Activated CD4-positive, alpha-beta T cell treated with anti-CD3 and anti-CD28 coated beads, Interleukin-2, amount 50 U/mL, for 4 hours (primary cell): ENCODE measurements around the gene MGAT5.
"Not testable (repeated sequence)": the region's sequence is repeated elsewhere in the genome, so short reads cannot be mapped to it uniquely, and the experiment has no call there.

Experiments
- DNase-seq, 2 experiments: peaks; one replicate each; pipeline ENCODE4 v3.0.0-alpha.2; 2020

MGAT5 gene

GRCh38 chr2:134281815-134282419 lies 28.0 kb downstream of the MGAT5 start:
- no peak for DNase-seq

GRCh38 chr2:134282629-134283400 lies 28.9 kb downstream of the MGAT5 start:
- DNase-seq: no peak

DNA sequence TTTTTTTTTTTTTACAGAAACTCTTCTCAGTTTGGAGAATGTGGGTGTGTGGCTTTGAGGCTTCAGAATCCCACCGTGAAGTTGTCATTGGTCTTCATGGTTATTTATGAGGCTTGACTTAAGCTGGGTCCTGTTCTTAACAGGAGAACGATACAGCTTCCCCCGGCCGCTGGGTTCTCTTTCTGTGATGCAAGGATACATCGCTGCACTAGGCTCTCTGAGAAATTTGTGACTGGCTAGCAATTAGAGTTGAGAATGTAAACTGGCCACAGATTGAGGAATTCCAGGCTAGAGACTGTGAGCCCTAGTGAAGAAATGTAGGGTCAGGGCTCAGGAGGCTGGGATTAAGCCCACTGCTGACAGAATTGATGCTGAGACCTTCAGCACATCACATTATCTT lies 29.8 kb downstream of the MGAT5 start:
- no peak for DNase-seq

GRCh38 chr2:134284119-134284670 lies 30.3 kb downstream of the MGAT5 start:
- DNase-seq: no peak

DNA sequence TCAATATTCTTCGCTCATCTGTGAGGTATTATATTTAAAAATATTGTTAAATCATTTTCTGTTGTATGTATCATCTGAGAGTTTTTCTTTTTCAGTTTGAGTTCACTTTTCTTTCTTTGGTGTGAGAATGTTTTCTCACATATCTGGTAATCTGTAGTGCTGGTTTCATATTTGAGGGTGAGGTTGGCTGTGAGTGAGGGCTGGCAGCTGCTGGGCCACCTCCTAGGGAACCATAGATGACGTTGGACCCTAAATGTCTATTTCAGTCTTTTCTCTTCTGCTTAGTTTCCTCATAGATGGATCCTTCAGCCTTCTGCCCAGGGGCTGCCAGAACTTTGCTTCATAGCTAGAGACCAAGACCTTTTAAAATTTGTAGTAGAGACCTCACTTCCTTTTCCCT lies 33.5 kb downstream of the MGAT5 start:
- no peak for DNase-seq

DNA sequence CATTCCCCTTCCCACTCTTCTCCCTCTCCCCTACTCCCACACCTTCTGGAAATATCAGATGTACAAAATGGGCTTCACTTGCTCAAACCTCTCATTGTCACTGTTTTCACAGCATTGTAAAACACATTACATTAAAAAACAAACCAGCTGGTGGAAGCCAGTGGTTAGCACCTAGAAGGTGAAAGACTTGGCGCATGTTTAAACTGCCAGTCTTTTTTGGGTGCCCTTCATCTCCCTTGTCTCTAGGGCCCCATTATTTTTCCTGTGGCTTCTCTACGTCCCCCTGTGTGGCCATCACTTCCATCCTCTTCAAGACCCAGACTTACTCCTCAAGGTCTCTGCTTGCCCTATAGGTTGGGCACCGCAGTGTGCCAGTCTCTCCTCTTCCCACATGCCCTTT lies 34.9 kb downstream of the MGAT5 start:
- no peak for DNase-seq

DNA sequence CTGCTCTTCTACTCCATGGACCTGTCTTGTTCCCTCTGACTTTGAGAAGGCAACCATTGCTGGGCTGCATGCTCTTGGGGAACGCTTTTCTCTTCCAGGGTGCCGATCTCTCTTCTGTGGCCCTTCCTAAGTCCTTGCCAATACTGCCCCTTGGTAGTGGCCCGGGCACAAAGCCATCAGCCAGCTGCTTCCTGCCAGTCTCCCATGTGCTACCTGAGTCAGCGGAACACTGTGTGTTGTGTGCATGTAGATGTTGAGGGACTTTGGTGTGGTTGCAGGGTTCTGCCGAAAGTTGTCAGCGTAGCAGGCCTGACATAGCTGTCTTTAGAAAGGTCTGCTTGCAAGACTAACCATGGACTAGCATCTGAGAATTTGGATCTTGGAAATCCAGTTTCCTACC lies 35.4 kb downstream of the MGAT5 start:
- DNase-seq: peak; percentile 22 to 23

GRCh38 chr2:134290358-134290757 lies 36.5 kb downstream of the MGAT5 start:
- no peak for DNase-seq

- no peak for DNase-seq
These were observed 38.6 kb downstream of the MGAT5 start for GRCh38 chr2:134292514-134292913.

- DNase-seq: no peak
These were observed 40.1 kb downstream of the MGAT5 start for GRCh38 chr2:134293719-134294537.

DNA sequence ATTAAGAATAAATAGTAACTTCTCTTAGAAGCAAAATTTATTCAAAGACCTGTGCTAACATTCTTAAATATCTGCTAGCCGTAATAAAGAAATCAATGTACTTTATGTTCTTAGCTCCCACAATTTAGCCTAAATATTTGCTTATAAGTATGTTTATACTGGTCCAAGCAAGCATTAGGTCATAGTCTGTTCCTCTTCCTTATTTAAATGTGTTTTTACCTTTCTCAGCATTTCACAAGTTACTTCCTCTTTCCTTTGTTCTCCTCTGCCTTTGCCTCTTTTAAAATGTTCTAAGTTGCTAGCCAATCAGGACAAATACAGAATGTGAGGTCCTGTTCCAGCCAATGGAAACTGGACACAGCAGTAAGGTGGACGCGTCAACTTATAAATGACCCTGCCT lies 40.7 kb downstream of the MGAT5 start:
- DNase-seq: not testable (repeated sequence)

DNA sequence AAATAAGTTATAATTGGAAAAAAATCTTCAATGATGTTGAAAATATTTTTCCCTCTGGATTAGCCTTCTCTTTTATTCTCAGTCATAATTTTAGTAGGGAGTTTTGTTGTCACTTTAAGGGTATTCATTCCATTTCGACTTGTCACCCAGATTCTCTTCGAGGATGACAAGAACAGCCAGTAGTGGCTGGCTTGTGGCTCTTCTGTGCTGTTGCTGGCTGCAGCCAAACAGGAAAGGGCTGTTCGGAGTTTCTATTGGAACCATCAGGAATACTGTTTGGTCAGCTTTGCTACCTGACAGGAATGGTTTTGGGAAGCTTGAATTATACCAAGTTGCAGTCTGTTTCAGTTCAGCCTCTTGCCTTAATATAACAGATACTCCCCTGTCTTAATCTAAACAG lies 41.6 kb downstream of the MGAT5 start:
- DNase-seq: no peak

DNA sequence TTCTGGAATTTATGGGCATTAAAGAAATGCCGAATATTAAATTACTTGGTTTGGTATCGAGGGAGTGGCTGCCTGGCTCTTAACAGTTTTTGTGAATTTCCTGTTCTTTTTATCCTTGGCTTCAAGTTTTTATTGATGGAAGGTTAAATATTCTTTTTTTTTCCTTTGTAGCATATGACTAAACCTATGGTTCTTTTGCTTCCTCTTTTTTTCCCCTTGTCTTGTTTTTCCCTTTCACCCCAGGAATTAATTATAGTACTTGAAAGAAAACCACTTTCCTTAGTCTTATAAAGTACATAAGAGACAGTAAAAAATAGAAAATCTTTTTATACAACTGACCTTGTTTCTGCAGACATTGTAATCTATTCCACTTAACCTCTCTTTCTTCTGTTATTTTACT lies 42.4 kb downstream of the MGAT5 start:
- no peak for DNase-seq

DNA sequence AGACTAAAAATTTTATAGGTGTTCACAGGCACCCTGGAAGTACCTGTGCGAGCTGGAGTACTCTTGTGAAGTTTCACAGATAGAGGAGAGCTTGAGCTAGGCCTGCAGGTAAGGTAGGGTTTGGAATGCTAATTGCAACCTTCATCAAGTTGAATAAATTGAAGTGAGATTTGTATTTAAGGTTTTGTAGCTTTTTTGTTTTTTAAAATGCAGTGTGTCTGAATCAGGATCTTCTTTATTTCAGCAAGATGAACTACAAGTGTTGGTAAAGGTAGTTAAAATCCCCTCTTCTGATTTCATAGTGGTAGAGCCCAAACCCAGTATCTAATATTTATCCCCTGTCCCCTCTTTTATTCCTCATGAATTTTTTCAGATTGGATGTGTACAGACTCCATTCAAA lies 45.5 kb downstream of the MGAT5 start:
- no peak for DNase-seq

DNA sequence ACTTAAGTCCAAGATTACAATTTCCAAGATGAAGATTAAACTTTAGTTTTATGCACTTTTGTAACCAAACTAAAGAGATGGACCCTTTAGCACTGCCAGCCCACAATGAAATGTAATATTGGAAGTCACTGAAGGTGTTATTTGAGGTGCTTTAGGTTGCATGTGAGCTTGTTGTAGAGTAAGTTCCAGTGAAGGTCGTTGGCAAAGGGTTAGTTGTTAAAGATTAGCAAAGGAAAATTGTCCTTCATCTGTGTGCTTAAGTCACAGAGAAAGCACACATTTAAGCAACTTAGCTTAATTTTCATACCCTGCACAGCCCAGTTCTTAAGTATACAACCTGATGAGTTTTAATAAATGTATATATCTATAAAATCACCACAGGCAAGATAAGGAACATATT lies 46.7 kb downstream of the MGAT5 start:
- no peak for DNase-seq

DNA sequence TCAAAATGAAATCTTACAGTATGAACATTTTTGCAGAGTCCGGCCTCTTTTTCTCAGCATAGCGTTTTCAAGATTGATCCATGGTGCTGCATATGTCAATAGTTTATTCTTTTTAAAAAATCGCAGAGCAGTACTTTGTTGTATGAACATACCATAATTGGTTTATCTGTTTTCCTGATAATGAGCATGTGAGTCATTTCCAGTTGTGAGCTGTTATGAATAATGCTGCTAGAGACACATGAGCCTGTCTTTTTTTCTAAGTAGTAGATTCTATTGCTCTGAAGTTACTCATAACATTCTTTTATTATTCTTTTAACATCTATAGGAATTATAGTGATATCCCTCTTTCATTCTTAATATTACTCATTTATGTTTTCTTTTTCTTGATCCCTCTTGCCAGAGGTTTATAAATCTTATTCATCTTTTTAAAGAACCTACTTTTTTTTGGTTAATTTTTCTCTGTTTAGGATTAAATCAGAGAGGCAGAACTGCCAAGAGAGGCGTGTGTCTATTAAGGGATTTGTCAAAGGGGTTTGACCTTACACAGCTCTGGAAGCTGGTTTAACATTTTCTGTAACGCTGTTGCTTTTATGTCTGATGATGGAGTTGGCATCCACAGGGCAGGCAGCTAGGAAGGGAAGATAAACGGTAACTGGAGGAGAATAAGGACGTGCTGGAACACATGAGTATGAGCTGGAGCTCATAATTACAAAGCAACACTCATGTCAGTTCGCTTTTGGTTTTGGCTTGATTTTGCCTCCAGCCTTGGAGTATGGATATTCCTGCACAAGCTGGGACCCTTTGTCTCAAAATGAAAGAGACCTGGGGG lies 47.4 kb downstream of the MGAT5 start:
- no peak for DNase-seq

DNA sequence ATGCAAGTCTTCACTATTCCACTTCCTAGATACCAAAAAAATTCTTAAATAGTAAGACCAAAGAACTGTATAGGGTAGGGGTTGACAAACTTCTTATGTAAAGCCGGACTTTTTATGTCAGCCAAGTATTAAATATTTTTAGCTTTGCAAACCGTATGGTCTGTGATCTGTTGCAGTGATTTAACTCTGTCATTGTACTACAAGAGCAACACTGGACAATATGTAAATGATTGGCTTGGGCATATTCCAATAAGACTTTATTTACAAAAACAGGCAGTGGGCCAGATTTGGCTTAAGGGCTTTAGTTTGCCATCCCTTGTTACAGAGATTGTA lies 48.0 kb downstream of the MGAT5 start:
- no peak for DNase-seq

- no peak for DNase-seq
These were observed 50.7 kb downstream of the MGAT5 start for GRCh38 chr2:134304394-134305108.

- DNase-seq: no peak
These were observed 51.2 kb downstream of the MGAT5 start for GRCh38 chr2:134305109-134305491.

- no peak for DNase-seq
These were observed 52.6 kb downstream of the MGAT5 start for GRCh38 chr2:134306521-134306920.

DNA sequence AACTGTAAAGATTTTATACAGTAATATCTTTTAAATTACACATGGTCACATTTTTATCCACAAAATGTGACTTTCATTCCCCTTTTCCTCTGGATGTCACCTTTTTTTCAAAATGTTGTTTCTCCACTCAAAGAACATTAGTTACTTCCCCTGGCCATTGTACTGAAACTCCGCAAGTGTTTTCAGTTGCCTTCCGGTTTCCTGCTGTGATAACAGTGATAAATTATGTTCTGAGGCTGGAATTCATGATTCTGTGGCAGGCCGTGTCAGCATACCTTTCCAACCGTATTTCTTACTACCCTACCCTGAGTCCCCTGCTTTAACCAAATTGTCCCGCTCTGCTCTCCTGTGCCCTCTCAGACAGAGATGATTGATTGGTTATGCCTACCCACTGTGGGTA lies 53.5 kb downstream of the MGAT5 start:
- DNase-seq: no peak
